Vagina (tissue), 2 donors: Measurements from ENCODE around the gene SRRM2. TPM values are rescaled to one million over a fixed set of nuclear protein-coding genes. Genes with fewer than 3 reads are reported as not detected.

Experiments used
- DNase-seq, 2 donors: peaks; one replicate each; pipeline ENCODE4 v3.0.0-alpha.2; 2017; ENCODE audit errors: extremely low spot score in 2 of 2
- H3K27ac ChIP-seq: fragments of 200-600 bp; sonication (generic); one replicate; pipeline ENCODE4 v1.5.1; 2019
- H3K27me3 ChIP-seq: fragments of 200-600 bp; sonication (generic); one replicate; pipeline ENCODE4 v1.5.1; 2019
- H3K36me3 ChIP-seq, 2 donors: fragments of 200-600 bp; sonication (generic); one replicate each; pipeline ENCODE4 v1.5.1; 2017 to 2019
- H3K4me1 ChIP-seq: fragments of 200-600 bp; sonication (generic); one replicate; pipeline ENCODE4 v1.5.1; 2019
- H3K4me3 ChIP-seq, 2 donors: fragments of 200-600 bp; sonication (generic); 1 replicate in 1 of 2; 2 replicates in 1 of 2; pipeline ENCODE4 v1.5.1; 2016 to 2019
- H3K9me3 ChIP-seq: fragments of 200-600 bp; sonication (generic); one replicate; pipeline ENCODE4 v1.5.1; 2019
- POLR2A ChIP-seq, 2 donors: fragments of 450-650 bp; IDR thresholded peaks; one replicate each; pipeline ENCODE4 v1.6.1; 2017; ENCODE audit warnings: antibody characterized with exemption in 2 of 2, mild to moderate bottlenecking in 2 of 2, moderate library complexity in 2 of 2
- POLR2AphosphoS5 ChIP-seq, 2 donors: sonication (generic); formaldehyde crosslinking; IDR thresholded peaks; one replicate each; pipeline ENCODE4 v1.9.0; 2017; ENCODE audit warnings: antibody characterized with exemption in 2 of 2, mild to moderate bottlenecking in 2 of 2, low read depth in 1 of 2; ENCODE audit not compliant: insufficient read depth in 1 of 2
- intact Hi-C: fragments of 100-400 bp; cut with DNase I; formaldehyde crosslinking; loops from one replicate; pipeline ENCODE4 v1.15.1; 2023
- total RNA-seq: library from RNA; depleted of rRNA; stranded (reverse); fragments of >200 nt; gene quantifications from one replicate; pipeline ENCODE4 v1.2.3, GENCODE V29; 2016
- TF ChIP-seq, protein P1 (sequence below), 3 experiments: fragments of 450-650 bp in 2 of 3; fragments of 200-600 bp in 1 of 3; sonication (generic) in 1 of 3; IDR thresholded peaks; one replicate each; pipeline ENCODE4 v1.5.1; 2017 to 2019; ENCODE audit warnings: antibody characterized with exemption in 3 of 3, mild to moderate bottlenecking in 2 of 3, moderate library complexity in 2 of 3

The SRRM2 gene
- total RNA-seq, 1 donor from 2014 or later = 534 TPM

DNA sequence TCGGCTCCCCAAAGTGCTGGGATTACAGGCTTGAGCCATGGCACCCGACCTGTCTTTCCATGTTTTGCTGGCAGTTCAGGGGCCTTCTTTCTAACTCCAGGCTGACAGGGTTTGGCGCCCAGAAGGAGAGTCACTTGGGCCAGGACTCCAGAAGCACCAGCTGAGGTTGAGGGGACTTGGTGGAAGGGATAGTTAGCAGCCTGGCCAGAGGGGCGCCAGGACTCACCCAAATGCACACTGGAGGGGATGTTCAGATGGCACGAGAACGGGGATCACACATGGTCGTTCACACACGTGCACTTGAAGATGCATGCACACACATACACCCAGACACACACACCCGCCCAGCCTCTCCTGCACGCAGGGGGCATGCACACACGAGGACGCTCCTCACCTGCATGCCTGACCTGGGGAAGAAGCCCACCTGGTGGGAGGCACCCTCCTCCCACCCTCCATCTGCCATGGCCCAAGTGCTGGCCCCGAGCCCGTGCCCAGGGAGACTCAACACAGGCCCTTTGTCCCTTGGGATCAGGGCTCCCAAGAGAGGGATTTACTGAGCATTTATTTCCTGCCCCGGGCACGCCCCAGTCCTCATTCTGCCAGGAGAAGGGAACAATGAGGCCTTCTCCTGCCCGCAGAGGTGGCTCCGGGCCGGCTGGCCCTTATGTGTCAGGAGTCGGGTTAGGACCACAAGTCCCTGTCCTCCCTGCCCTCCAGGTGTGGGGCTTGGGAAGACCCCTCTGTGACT, 62.3 kb downstream of the SRRM2 start:
- H3K36me3 ChIP-seq = no peaks in the 10 kb centered on the region
- H3K27me3 ChIP-seq = no peaks in the 10 kb centered on the region
- no peaks in the 10 kb centered on the region for H3K9me3 ChIP-seq
- no peak overlapping the region for H3K4me3 ChIP-seq
- H3K27ac ChIP-seq = no peak overlapping the region
- DNase-seq = no peak
- H3K4me1 ChIP-seq = no peaks in the 10 kb centered on the region
- TF ChIP-seq, protein P1, sequence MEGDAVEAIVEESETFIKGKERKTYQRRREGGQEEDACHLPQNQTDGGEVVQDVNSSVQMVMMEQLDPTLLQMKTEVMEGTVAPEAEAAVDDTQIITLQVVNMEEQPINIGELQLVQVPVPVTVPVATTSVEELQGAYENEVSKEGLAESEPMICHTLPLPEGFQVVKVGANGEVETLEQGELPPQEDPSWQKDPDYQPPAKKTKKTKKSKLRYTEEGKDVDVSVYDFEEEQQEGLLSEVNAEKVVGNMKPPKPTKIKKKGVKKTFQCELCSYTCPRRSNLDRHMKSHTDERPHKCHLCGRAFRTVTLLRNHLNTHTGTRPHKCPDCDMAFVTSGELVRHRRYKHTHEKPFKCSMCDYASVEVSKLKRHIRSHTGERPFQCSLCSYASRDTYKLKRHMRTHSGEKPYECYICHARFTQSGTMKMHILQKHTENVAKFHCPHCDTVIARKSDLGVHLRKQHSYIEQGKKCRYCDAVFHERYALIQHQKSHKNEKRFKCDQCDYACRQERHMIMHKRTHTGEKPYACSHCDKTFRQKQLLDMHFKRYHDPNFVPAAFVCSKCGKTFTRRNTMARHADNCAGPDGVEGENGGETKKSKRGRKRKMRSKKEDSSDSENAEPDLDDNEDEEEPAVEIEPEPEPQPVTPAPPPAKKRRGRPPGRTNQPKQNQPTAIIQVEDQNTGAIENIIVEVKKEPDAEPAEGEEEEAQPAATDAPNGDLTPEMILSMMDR (IDR thresholded peaks at IDR 0.05) = no peak
- no peak for TF ChIP-seq POLR2A (IDR thresholded peaks at IDR 0.05)
- TF ChIP-seq POLR2AphosphoS5 (IDR thresholded peaks at IDR 0.05; ENCODE audit: insufficient read depth in 1 of 2, low read depth in 1 of 2) = no peak
- intact Hi-C loops = no loop called here

DNA sequence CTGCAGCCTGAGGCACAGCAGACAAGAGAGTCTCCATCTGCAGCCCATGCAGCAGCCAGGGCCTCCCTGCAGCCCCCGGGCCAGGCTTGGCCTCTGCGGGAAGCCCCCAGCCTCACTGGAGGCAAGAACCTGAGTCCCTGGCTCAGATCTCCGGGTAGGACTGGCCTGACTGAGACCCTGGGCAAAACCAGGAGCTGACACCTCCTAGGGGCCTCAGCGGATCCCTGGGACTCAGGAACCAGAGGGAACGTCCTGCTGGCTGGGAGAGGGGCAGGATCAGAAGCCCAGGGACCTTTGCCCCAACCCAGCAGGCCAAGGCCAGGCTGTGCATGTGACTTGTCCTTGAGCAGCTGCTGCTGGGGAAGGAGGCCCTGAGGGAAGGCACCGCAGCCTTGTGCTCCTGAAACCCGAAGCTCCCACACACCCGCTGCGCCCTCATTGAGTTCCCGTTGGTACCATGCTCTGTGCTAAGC, 62.9 kb downstream of the SRRM2 start:
- Histone ChIP-seq H3K36me3 (no peaks in the 10 kb centered on the region), H3K27ac (no peak overlapping the region), H3K27me3 (no peaks in the 10 kb centered on the region), H3K4me1 (no peaks in the 10 kb centered on the region), H3K9me3 (no peaks in the 10 kb centered on the region), H3K4me3 (no peak overlapping the region)
- no peak for TF ChIP-seq POLR2A (IDR thresholded peaks at IDR 0.05)
- TF ChIP-seq, protein P1 (IDR thresholded peaks at IDR 0.05) = no peak
- TF ChIP-seq POLR2AphosphoS5 (IDR thresholded peaks at IDR 0.05; ENCODE audit: insufficient read depth in 1 of 2, low read depth in 1 of 2) = no peak
- DNase-seq = no peak
- intact Hi-C loops = no loop called here

DNA sequence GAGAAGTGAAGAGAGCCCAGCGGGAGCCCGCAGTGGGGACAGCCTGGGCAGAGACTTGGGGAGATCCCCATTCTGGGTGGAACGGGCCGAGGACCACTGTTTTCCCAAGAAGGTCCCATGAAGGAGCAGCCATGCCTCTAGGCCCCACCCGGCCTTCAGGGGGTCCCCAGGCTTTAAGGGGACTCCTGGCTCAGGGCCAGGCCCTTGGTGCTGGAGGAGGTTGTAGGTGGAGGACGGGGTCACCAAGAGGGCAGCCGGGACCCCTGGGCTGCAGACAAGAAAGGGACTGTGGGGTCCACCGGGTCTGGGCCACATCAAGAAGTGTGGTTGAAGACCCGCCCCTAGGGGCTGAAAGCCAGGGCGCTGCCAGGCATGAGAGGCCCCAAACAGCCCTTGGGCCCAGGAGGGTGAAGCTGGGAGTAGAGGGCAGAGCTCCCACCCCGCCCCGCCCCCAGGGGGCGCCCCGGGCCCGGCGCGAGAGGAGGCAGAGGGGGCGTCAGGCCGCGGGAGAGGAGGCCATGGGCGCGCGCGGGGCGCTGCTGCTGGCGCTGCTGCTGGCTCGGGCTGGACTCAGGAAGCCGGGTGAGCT, 64.4 kb downstream of the SRRM2 start, which contains the start of gene PRSS21:
TSS of gene PRSS21 (plus strand) at position 487 of the 589 bp plus-strand sequence. CDS start at position 519, 32 bp downstream.
- no peak within 1 kb of the TSS for H3K4me3 ChIP-seq
- intact Hi-C loops = no loop called here

DNA sequence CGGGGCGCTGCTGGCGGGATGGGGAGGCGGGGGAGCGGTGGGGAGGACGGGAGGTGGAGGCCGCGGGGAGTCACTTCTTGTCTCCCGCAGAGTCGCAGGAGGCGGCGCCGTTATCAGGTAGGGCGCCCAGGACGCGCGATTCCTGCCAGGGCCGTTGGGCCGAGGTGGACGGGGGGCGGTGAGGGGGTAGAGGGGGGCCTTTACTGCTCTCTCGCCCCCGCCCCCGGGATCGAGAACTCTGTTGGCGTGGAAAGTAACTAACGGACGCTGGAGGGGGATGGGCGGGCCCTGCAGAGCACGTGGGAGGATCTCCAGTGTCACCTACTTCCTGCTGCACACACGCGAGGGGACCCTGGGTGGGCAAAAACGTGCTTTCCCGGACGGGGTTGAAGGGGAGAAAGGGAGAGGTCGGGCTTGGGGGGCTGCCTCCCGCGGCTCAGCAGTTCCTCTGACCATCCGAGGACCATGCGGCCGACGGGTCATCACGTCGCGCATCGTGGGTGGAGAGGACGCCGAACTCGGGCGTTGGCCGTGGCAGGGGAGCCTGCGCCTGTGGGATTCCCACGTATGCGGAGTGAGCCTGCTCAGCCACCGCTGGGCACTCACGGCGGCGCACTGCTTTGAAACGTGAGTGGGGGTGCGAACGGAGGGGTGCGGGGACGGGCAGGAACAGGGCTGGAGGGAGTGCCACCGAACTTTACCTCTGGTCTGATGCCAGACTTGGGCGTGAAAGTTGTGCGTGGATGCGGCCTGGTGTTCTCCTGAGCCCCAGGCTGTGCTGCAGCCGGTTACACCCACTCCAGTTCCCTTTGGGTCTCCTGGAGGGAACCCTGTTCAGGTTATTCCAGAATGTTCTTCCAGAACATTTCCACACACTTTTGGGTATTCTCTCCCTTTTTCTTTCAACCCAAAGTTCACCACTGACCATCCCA, 65.2 kb downstream of the SRRM2 start:
- no peaks in the 10 kb centered on the region for H3K9me3 ChIP-seq
- no peaks in the 10 kb centered on the region for H3K4me1 ChIP-seq
- no peaks in the 10 kb centered on the region for H3K36me3 ChIP-seq
- TF ChIP-seq POLR2AphosphoS5 (IDR thresholded peaks at IDR 0.05; ENCODE audit: insufficient read depth in 1 of 2, low read depth in 1 of 2) (no peak), POLR2A (IDR thresholded peaks at IDR 0.05) (no peak)
- TF ChIP-seq, protein P1 (IDR thresholded peaks at IDR 0.05) = no peak
- H3K4me3 ChIP-seq = no peak overlapping the region
- no peak overlapping the region for H3K27ac ChIP-seq
- H3K27me3 ChIP-seq = no peaks in the 10 kb centered on the region
- intact Hi-C loops = no loop called here
- no peak for DNase-seq

More for the DNA sequence above, 64.4 kb downstream of the SRRM2 start, which contains the start of gene PRSS21:
- H3K9me3 ChIP-seq = no peaks in the 10 kb centered on the region
- H3K27ac ChIP-seq = no peak within 1 kb of the TSS
- no peaks in the 10 kb centered on the region for H3K4me1 ChIP-seq
- TF ChIP-seq POLR2A (IDR thresholded peaks at IDR 0.05) (no peak), POLR2AphosphoS5 (IDR thresholded peaks at IDR 0.05; ENCODE audit: insufficient read depth in 1 of 2, low read depth in 1 of 2) (no peak)
- TF ChIP-seq, protein P1 (IDR thresholded peaks at IDR 0.05) = no peak
- H3K36me3 ChIP-seq = no peaks in the 10 kb centered on the region
- DNase-seq = no peak
- H3K27me3 ChIP-seq = no peaks in the 10 kb centered on the region
